Stimulated activated naive CD8-positive, alpha-beta T cell treated with anti-CD3 and anti-CD28 coated beads, Interleukin-15, Interleukin-2, amounts not matched to agents 100 U/mL and 50 U/mL, for 24 hours (primary cell): ENCODE results near the gene KRTAP5-11.
A peak's percentile ranks its signal among the peaks of the same experiment; 100 is the strongest.
"Not testable (repeated sequence)": the region's sequence is repeated elsewhere in the genome, so short reads cannot be mapped to it uniquely, and the experiment has no call there.

Experiments used
- ATAC-seq: fragments of 150-1000 bp; cut with Tn5 transposase; one replicate; pipeline ENCODE4 v1.10.0; 2021
- DNase-seq: peaks from one replicate; pipeline ENCODE4 v3.0.0; 2021

KRTAP5-11 gene, protein sequence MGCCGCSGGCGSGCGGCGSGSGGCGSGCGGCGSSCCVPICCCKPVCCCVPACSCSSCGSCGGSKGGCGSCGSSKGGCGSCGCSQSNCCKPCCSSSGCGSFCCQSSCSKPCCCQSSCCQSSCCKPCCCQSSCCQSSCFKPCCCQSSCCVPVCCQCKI

DNA sequence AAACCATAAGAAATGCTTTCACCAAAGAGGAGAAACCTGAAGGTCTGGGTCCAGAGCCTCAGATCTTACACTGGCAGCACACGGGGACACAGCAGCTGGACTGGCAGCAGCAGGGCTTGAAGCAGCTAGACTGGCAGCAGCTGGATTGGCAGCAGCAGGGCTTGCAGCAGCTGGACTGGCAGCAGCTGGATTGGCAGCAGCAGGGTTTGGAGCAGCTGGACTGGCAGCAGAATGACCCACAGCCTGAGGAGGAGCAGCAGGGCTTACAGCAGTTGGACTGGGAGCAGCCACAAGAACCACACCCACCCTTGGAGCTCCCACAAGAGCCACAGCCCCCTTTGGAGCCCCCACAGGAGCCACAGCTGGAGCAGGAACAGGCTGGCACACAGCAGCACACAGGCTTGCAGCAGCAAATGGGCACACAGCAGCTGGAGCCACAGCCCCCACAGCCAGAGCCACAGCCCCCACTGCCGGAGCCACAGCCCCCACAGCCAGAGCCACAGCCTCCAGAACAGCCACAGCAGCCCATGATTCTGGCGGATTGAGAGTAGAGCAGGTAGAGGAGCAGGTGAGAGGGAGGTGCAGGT, at the start of gene KRTAP5-11:
Gene KRTAP5-11, minus strand, starts transcription at position 567 of the 587 bp plus-strand sequence. Its CDS starts 38 bp downstream, at position 529.
- DNase-seq (no peak), ATAC-seq (no peak)

DNA sequence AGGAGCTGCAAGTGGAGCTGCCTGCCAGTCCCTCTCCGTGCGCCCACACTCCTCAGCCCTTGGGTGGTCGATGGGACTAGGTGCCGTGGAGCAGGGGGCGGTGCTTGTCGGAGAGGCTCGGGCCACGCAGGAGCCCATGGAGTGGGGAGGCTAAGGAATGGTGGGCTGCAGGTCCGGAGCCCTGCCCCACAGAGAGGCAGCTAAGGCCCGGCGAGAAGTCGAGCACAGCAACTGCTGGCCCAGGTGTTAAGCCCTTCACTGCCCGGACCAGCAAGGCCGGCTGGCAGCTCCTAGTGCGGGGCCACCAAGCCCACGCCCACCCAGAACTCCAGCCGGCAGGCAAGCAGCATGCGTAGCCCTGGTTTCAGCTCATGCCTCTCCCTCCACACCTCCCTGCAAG, 48.9 kb upstream of the KRTAP5-11 start:
- ATAC-seq, DNase-seq: not testable (repeated sequence)

DNA sequence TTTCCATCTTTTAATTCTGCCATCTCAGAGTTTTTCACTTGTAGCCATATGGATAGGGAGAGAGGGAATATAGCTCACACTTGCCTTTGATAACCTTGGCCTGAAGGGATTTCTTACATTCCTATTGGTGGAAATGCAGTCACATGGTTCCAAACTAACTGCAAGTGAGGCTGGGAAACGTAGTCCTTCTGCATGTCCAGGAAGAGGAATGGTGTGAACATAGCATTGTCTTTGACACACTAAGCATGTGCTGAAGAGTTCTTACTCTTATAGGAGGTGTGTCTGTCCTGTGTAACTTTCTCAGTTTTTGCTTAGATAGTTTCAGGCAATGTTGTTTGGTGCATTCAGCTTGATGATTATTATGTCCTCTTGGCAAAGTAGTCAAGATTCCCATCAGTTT, 47.4 kb upstream of the KRTAP5-11 start:
- DNase-seq, ATAC-seq: not testable (repeated sequence)

DNA sequence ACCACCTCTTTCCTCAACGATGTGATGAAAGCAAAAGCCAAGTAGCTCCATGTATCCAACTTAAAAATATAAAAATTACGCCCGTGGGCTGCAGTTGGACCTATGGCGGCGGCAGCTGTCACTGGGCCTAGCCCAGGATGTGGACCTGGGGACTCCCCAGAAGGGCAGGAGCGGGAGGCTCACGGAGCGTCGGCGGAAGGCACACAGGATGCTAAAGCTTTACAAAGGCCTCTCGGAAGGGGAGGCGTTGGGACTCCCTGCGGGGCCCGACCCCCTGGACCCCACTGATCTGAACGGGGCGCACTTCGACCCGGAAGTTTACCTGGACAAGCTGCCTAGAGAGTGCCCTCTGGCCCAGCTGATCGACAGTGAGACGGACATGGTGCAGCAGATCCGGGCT, 46.3 kb upstream of the KRTAP5-11 start:
- not testable (repeated sequence) for ATAC-seq, DNase-seq

DNA sequence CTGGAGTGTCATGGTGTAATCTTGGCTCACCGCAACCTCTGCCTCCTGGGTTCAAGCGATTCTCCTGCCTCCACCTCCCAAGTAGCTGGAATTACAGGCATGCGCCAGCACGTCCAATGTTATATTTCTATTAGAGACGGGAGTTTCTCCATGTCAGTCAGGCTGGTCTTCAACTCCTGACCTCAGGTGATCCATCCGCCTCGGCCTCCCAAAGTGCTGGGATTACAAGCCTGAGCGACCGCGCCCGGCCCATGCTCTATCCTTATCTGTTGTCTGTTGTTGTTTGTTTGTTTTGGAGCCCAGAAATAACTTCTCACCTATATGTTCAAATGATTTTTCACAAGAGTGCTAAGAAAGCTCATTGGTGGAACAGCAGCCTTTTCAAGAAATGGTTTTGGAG, 40.6 kb upstream of the KRTAP5-11 start:
- not testable (repeated sequence) for DNase-seq, ATAC-seq

DNA sequence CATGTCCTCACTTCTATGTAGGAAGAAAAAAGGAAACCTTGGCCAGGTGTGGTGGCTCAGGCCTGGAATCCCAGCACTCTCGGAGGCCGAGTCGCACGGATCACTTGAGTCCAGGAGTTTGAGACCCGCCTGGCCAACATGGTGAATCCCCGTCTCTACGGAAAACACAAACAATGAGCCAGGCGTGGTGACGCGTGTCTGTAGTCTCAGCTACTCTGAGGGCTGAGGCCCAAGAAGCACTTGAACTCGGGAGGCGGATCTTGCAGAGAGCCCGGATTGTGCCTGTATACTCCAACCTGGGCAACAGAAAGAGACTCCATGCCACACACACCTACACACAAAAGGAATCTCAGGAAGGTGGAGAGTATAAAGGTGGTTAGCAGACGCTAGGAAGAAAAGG, 39.9 kb upstream of the KRTAP5-11 start:
- ATAC-seq, DNase-seq: not testable (repeated sequence)

DNA sequence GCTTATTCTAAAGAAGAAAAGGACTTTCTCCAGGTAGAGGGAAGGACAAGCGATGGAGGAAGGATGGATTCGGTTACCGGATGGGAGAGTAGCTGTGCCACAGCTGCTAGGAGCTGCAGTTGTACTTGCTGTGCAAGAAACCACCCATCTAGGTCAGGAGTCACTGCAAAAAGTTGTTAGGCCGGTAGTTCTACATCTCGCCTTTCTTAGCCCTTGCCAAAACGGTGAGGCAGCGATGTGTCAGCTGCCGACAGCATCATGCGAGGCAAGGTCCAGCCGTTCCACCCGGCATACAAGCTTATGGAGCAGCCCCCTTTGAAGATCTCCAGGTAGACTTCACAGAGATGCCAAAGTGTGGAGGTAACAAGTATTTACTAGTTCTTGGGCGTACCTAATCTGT, 32.3 kb upstream of the KRTAP5-11 start:
- not testable (repeated sequence) for DNase-seq, ATAC-seq

DNA sequence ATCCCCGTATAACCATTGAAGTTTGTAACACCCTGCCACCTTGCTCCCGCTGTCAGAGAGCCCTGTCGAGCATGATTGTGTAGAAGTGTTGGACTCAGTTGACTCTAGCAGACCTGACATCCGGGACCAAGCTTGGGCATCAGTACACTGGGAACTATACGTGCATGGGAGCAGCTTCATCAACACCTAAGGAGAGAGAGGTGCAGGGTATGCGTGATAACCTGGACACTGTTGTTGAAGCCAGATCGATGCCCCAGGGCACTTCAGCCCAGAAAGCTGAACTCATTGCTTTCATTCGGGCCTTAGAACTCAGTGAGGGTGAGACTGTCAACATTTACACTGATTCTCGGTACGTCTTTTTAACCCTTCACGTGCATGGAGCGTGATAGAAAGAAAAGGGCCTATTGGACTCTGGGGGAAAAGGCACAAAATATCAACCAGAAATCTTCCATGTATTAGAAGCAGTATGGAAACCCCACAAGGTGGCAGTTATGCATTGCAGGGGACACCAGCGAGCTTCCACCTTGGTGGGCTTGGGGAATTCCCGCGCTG, 31.8 kb upstream of the KRTAP5-11 start:
- ATAC-seq, DNase-seq: not testable (repeated sequence)

DNA sequence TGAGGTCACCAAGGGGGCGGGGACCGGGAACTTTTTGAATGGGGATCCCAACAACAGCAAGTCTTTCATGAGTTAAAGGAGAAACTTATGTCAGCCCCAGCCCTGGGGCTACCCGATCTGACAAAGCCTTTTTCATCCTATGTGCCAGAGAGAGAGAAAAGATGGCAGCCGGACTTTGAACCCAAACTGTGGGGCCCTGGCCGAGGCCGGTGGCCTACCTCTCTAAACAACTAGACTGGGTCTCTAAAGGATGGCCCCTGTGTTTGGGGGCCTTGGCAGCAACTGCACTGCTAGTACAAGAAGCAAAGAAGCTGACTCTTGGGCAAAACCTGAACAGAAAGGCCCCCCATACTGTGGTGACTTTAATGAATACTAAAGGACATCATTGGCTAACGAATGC, 31.3 kb upstream of the KRTAP5-11 start:
- ATAC-seq, DNase-seq: not testable (repeated sequence)

DNA sequence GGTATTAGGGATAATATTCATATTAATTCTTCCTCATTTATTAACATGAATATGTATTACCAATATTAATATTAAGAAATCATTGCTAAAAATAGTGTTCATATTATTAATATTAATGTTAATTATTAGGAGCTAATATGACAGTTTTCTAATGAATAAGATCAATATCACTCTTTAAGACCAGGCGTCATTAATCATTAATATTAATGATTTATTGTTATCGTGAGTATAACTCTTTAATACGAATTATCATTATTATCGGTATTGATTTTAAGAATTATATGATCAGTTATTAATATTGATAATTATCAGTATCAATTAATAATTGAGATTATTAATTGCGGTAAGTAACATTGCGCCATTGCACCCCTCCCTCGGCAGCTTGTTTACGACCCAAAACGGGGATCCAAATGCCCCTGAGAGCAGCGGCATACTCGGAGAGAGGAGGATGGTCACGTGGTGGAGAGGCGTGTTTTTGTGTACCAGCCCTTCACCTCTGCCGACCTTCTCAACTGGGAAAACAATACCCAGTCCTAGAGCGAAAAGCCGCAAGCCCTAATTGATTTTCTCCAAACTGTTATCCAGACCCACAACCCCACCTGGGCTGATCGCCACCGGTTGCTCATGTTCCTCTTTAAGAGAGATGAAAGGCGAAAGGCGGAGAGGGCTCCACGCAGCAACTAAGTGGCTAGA, 28.7 kb upstream of the KRTAP5-11 start:
- DNase-seq, ATAC-seq: not testable (repeated sequence)

DNA sequence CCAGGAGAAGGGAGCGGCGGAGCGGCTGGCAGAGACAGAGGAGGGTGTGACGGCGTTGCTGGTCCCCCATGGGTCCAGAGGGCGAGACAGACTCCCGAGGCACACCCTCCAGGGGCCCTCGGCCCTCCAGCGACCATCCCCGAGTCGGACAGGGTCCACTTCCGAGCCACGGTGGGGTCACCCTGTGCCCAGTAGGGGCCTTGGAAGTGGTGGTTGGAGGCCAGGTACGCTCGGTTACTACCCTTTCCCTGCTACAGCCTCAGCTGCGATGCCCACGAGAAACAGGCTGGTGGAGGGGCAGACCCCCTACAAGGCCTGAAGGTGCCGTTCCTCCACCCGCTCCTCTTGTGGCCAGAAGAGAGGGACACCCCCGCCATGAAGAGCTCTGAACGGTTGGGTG, 25.6 kb upstream of the KRTAP5-11 start:
- not testable (repeated sequence) for ATAC-seq, DNase-seq

DNA sequence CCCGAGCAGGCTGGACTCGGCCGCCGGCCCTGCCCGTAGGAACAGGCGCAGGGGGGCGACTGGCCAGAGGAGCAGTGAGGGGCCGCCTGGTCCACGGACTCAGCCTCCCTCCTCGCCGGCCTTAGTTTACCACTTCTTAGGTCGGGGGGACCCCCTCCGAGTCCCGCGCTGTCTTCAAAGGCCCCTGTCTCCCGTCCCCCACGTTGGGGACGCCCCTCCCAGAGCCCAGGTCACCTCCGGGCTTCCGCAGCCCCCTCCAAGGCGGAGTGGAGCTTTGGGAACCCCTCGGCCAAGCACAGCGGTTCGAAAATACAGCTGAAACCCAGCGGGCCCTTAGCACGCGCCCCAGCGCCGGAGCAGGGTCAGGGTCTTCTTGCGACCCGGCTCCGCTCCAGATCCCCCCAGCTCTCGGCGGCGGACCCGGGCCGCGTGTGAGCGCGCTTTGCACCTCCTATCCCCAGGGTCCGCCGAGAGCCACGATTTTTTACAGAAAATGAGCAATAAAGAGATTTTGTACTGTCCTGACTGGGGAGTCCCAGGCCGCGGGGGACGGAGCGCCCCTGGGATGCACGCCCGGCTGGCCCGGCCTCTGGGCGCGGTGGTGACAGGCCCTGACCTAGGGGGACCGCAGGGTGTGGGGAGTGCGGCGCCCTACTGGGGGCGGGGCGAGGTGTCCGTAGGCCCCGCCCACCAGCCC, 25.0 kb upstream of the KRTAP5-11 start:
- not testable (repeated sequence) for DNase-seq, ATAC-seq

DNA sequence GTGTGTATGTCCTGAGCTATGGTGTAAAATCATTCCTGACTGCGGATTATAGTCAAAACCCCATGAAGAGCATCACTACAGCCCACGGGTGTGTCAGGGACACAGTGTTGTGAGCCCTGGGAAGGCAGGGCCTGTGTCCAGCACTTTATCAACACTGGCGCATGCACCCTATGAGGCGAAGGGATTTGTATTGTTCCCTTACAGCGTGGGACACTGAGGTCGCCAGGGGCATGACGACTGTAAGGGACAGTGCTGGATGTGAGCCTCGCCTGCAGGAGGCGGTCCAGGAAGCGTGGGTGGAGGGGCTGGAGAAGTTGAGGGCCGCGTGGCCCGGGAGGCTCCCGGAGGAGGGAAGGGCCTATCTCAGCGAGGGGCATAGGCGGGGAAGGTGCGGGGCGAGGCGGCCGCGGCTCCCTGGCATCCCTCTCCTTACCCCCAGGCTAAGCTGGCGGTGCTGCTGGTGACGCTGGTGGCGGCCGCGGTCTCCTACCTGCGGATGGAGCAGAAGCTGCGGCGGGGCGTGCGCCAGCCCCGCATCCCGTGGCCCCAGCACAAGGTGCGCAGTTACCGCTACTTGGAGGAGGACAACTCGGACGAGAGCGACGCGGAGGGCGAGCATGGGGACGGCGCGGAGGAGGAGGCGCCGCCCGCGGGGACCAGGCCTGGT, 24.3 kb upstream of the KRTAP5-11 start:
- ATAC-seq, DNase-seq: not testable (repeated sequence)

DNA sequence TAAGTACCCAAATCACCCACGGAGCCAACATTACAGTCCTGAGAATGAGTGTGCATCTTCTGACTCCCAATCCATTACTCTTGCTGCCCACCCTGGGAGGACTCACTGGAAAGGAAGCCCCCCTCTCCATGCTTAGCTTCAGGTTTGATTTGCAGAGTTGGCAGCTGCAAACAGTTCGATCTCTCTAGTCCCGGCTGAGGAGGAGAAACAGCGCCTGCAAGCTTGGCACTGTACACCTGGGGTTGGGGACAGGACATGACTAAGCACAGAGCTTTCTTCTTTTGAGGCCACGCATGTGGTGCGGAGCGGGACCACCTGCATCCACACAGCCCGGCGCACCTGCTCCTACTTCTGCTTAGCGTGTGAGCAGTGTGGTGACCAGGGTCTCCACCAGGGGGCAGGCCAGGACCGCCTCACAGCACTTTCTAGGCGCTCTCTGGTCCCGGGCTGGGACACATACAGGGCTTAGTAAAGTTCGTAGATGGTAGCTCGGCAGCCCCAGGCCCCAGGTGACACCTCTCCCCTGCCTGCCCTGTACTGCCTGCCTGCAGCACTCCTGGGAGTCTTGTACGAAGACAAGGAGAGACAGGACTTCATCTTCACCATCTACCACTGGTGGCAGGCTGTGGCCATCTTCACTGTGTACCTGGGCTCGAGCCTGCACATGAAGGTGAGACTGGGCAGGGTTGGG, 22.3 kb upstream of the KRTAP5-11 start:
- DNase-seq, ATAC-seq: not testable (repeated sequence)

DNA sequence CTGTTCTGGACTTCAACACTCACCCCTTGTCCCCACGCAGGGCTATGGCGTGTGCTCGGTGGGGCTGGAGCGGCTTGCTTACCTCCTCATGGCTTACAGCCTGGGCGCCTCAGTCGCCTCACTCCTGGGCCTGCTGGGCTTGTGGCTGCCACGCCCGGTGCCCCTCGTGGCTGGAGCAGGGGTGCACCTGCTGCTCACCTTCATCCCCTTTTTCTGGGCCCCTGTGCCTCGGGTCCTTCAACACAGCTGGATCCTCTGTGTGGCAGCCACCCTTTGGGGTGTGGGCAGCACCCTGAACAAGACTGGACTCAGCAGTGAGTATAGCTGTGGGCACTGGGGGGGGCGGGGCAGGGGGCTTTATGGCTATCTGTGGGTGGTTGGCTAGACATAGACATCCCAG, 20.5 kb upstream of the KRTAP5-11 start:
- ATAC-seq, DNase-seq: not testable (repeated sequence)

DNA sequence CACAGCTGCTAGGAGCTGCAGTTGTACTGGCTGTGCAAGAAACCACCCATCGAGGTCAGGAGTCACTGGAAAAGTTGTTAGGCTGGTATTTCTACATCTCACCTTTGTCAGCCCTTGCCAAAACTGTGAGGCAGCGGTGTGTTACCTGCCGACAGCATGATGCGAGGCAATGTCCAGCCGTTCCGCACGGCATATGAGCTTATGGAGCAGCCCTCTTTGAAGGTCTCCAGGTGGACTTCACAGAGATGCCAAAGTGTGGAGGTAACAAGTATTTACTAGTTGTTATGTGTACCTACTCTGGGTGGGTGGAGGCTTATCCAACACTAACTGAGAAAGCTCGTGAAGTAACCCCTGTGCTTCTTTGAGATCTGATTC, 6.9 kb upstream of the KRTAP5-11 start:
- not testable (repeated sequence) for DNase-seq, ATAC-seq

DNA sequence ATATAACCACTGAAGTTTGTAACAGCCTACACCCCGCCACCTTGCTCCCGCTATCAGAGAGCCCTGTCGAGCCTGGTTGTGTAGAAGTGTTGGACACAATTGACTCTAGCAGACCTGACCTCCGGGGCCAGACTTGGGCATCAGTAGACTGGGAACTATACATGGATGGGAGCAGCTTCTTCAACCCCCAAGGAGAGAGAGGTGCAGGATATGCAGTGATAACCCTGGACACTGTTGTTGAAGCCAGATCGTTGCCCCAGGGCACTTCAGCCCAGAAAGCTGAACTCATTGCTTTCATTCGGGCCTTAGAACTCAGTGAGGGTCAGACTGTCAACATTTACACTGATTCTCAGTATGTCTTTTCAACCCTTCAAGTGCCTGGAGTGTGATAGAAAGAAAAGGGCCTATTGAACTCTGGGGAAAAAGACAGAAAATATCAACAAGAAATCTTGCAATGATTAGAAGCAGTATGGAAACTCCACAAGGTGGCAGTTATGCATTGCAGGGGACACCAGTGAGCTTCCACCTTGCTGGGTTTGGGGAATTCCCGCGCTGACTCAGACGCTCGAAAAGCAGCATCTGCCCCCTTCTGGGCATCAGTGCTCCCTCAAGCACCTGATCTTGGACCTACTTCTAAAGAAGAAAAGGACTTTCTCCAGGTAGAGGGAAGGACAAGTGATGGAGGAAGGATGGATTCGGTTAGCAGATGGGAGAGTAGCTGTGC, 6.3 kb upstream of the KRTAP5-11 start:
- peak; percentile 71 for DNase-seq
- not testable (repeated sequence) for ATAC-seq

DNA sequence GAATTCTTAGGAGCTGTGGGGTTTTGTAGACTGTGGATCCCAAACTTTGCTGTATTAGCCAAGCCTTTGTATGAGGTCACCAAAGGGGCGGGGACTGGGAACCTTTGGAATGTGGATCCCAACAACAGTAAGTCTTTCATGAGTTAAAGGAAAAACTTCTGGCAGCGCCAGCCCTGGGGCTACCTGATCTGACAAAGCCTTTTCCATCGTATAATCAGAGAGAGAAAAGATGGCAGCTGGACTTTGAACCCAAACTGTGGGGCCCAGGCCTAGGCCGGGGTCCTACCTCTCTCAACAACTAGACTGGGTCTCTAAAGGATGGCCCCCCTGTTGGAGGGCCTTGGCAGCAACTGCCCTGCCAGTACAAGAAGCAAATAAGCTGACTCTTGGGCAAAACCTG, 5.6 kb upstream of the KRTAP5-11 start:
- not testable (repeated sequence) for ATAC-seq, DNase-seq

DNA sequence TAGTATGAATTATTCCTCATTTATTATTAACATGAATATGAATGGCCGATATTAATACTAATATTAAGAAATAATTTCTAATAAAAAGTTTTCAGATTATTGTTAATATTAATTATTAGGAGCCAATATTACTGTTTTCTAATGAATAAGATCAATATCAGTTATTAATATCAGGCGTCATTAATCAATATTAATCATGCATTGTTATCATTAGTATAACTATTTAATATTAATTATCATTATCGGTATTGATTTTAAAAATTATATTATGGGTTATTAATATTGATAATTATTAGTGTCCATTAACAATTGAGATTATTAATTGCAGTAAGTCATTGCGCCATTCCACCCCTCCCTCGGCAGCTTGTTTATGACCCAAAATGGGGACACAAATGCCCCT, 3.0 kb upstream of the KRTAP5-11 start:
- not testable (repeated sequence) for ATAC-seq, DNase-seq

DNA sequence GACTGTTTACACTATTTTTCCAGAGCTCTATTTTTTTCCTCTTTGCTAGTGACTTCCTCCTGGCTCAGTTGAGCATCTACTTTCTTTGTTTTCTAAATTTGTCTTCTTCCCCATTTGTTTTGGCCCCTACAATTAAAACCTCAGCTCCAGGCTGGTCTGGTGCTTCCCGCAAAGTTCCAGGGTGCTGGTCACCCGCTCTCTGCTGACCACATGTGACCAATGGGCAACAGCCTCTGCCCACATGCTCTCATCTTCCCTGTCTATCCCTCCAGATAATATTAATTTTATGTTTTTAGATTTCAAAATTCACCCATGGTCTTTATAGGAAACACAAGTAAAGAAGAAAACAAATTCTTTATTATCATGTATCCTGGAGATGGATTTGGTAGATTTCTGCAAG, 294 bp upstream of the KRTAP5-11 start:
- ATAC-seq, DNase-seq: not testable (repeated sequence)
